GM12878 (cell line): ENCODE measurements around the gene SLTM. TPM values are rescaled to one million over a fixed set of nuclear protein-coding genes. Genes with fewer than 3 reads are reported as not detected.

ENCODE experiments used
- ATAC-seq: fragments of 200-7000 bp; cut with Tn5 transposase; 3 replicates; pipeline ENCODE4 v1.9.1; 2020; ENCODE audit warnings: mild to moderate bottlenecking, moderate library complexity
- BruUV-seq: library from RNA; stranded (reverse); fragments of 400-500 nt; replicated peaks from 2 replicates; lab custom pipeline; 2021; lab: Mats Ljungman, UMichigan
- CTCF ChIA-PET: fragments of 300-600 bp; sonication (Branson Sonifier 250); formaldehyde crosslinking; extraction: SDS; loops from one replicate; lab custom pipeline; 2021; ENCODE audit warnings: inconsistent platforms; lab: Yijun Ruan, JAX
- POLR2A ChIA-PET: fragments of 350-600 bp; formaldehyde crosslinking; extraction: SDS; loops from one replicate; lab custom pipeline; 2021; ENCODE audit warnings: inconsistent platforms; lab: Charles Lee
- RAD21 ChIA-PET: fragments of 300-600 bp; sonication (Branson Sonifier 250); formaldehyde crosslinking; loops from one replicate; lab custom pipeline; 2023; ENCODE audit warnings: antibody characterized with exemption; ENCODE audit not compliant: unreplicated experiment; lab: Charles Lee
- SMC1A ChIA-PET: fragments of 300-600 bp; sonication (Branson Sonifier 250); formaldehyde crosslinking; loops from one replicate; lab custom pipeline; 2023; ENCODE audit not compliant: unreplicated experiment, uncharacterized antibody; lab: Charles Lee
- DNase-seq: peaks from one replicate; pipeline ENCODE4 v3.0.0-alpha.2; 2011; ENCODE audit warnings: low read depth, low spot score
- FAIRE-seq: peaks from 3 replicates; lab custom pipeline; 2011; peaks lifted over from hg19 to GRCh38; lab: Jason Lieb, UNC
- H2AFZ ChIP-seq: 2 replicates; pipeline ENCODE4 v1.6.0; 2011; ENCODE audit warnings: low read depth, low read length, control low read depth; ENCODE audit not compliant: control insufficient read depth
- H3K27ac ChIP-seq: 2 replicates; pipeline ENCODE4 v1.5.1; 2011; ENCODE audit warnings: control low read depth; ENCODE audit not compliant: control insufficient read depth, insufficient read depth
- H3K27me3 ChIP-seq, 2 experiments: replicated peaks in 1 of 2; 2 replicates each; pipeline versions ENCODE4 v1.6.0 to v1.6.1; 2011; ENCODE audit warnings: low read length in 1 of 2; ENCODE audit not compliant: control insufficient read depth in 2 of 2, insufficient read depth in 2 of 2
- H3K36me3 ChIP-seq, 2 experiments: 2 replicates each; pipeline ENCODE4 v1.5.1; 2011; ENCODE audit warnings: low read length in 1 of 2; ENCODE audit not compliant: control insufficient read depth in 2 of 2, insufficient read depth in 2 of 2
- H3K4me1 ChIP-seq: 2 replicates; pipeline ENCODE4 v1.6.1; 2011; ENCODE audit warnings: mild to moderate bottlenecking, low read length, moderate library complexity, mixed read lengths; ENCODE audit not compliant: control insufficient read depth, insufficient read depth
- H3K4me2 ChIP-seq: 2 replicates; pipeline ENCODE4 v1.6.0; 2011; ENCODE audit warnings: control low read depth; ENCODE audit not compliant: control insufficient read depth, insufficient read depth
- H3K4me3 ChIP-seq: fragments of 200-600 bp; sonication (generic); 2 replicates; pipeline ENCODE4 v1.5.1; 2016
- H3K79me2 ChIP-seq: 2 replicates; pipeline ENCODE4 v1.6.0; 2011; ENCODE audit warnings: low read length; ENCODE audit not compliant: control insufficient read depth, insufficient read depth
- H3K9ac ChIP-seq: 2 replicates; pipeline ENCODE4 v1.8.0; 2011; ENCODE audit warnings: low read length, control low read depth, mixed read lengths; ENCODE audit not compliant: control insufficient read depth, insufficient read depth
- H3K9me3 ChIP-seq: replicated peaks from 3 replicates; pipeline ENCODE4 v1.5.1; 2011; ENCODE audit warnings: mild to moderate bottlenecking, low read length; ENCODE audit not compliant: control insufficient read depth, insufficient read depth
- H4K20me1 ChIP-seq: 2 replicates; pipeline ENCODE4 v1.6.0; 2011; ENCODE audit not compliant: control insufficient read depth, insufficient read depth
- ASH2L ChIP-seq: fragments of 300-600, 200-600 bp; sonication (generic); IDR thresholded peaks from 2 replicates; pipeline ENCODE4 v1.6.1; 2017; ENCODE audit warnings: low read depth, mild to moderate bottlenecking, borderline replicate concordance
- BCLAF1 ChIP-seq: fragments of 450-650 bp; IDR thresholded peaks from 2 replicates; pipeline ENCODE4 v1.6.1; 2017; ENCODE audit warnings: antibody characterized with exemption, mild to moderate bottlenecking, moderate library complexity
- KDM1A ChIP-seq: fragments of 200-600 bp; sonication (generic); IDR thresholded peaks from 2 replicates; pipeline ENCODE4 v1.6.1; 2016; ENCODE audit warnings: borderline replicate concordance
- TARDBP ChIP-seq: IDR thresholded peaks from 2 replicates; pipeline ENCODE4 v1.6.1; 2016; ENCODE audit warnings: borderline replicate concordance
- WGBS: methylation state at CpG from one replicate; pipeline ENCODE4 v1.1.6; 2016; ENCODE audit warnings: low lambda C conversion rate; ENCODE audit not compliant: insufficient replicate concordance, insufficient coverage; ENCODE audit errors: missing lambda C conversion rate; 5-methylcytosine and 5-hydroxymethylcytosine counted together
- in situ Hi-C: fragments of 300-500 bp; cut with MboI; formaldehyde crosslinking; loops from 9 replicates; pipeline ENCODE4 v1.14.3; 2018; ENCODE audit warnings: mixed read lengths
- intact Hi-C: fragments of 100-400 bp; cut with micrococcal nuclease; formaldehyde crosslinking; loops from one replicate; pipeline ENCODE4 v1.14.2; 2022; ENCODE audit not compliant: unreplicated experiment
- polyA plus RNA-seq, 11 experiments: library from polyadenylated mRNA; depleted of rRNA in 4 of 11; unstranded in 6 of 11; stranded (reverse) in 5 of 11; fragments of >200 nt; fragmentation: Nextera tagmentation in 4 of 11; fragmentation: Illumina TruSeq in 1 of 11; extraction: Ambion mirVana in 4 of 11; extraction: Trizol in 1 of 11; gene quantifications; 1 replicate in 1 of 11; 2 replicates in 10 of 11; pipeline versions ENCODE4 v1.2.1 to v1.2.3, GENCODE V29; 2011 to 2016; ENCODE audit warnings: inconsistent platforms in 2 of 11, missing spikeins in 2 of 11, low read depth in 1 of 11
- total RNA-seq, 4 experiments: library from RNA; depleted of rRNA in 3 of 4; stranded (reverse); fragments of >200 nt in 3 of 4; fragmentation: Illumina TruSeq in 1 of 4; extraction: Trizol in 1 of 4; gene quantifications; 2 replicates each; pipeline versions ENCODE4 v1.2.1 to v1.2.3, GENCODE V29; 2013 to 2021

The SLTM gene
- total and polyA plus RNA-seq, 10 of the 15 experiments (the other 5 are each of a cell fraction or from before 2014, with no cell fraction given) = 50.5 to 152 (median 90.9) TPM

GRCh38 chr15:58877999-58878825 is 55.3 kb downstream of the SLTM start:
- Histone ChIP-seq H3K4me3 (no peak overlapping the region), H3K36me3 (peaks cover 10 to 35% of the 10 kb centered on the region in 2 experiments), H3K79me2 (no peaks in the 10 kb centered on the region), H3K27me3 (no peaks in the 10 kb centered on the region), H2AFZ (no peak overlapping the region), H3K9me3 (no peaks in the 10 kb centered on the region), H3K4me1 (peaks cover 8% of the 10 kb centered on the region), H3K9ac (no peak overlapping the region), H3K27ac (no peak overlapping the region), H3K4me2 (no peak overlapping the region), H4K20me1 (no peaks in the 10 kb centered on the region)
- ChIA-PET SMC1A (no interaction called here), CTCF (no interaction called here), POLR2A (no interaction called here), RAD21 (no interaction called here)
- WGBS = 99% methylated on average over 12 of the region's 12 CpGs
- ATAC-seq = no peak
- TF ChIP-seq TARDBP = no peak
- no peak for TF ChIP-seq ASH2L
- no peak for TF ChIP-seq BCLAF1
- no peak for TF ChIP-seq KDM1A
- intact Hi-C loops (no loop called here), in situ Hi-C loops (no loop called here)
- no peak for DNase-seq
- no TSS peak for BruUV-seq
- no peak for FAIRE-seq
